Breast epithelium (tissue), 3 donors: ENCODE data around the gene FBP2.

Source experiments
- CTCF ChIP-seq, 3 donors: fragments of 450-650 bp; IDR thresholded peaks; one replicate each; pipeline ENCODE4 v1.5.1; 2016 to 2017; ENCODE audit warnings: antibody characterized with exemption in 3 of 3, mild to moderate bottlenecking in 3 of 3, moderate library complexity in 3 of 3
- POLR2A ChIP-seq: fragments of 450-650 bp; IDR thresholded peaks from one replicate; pipeline ENCODE4 v1.6.1; 2016; ENCODE audit warnings: antibody characterized with exemption, mild to moderate bottlenecking, moderate library complexity
- POLR2AphosphoS5 ChIP-seq, 3 donors: sonication (generic); formaldehyde crosslinking; IDR thresholded peaks; one replicate each; pipeline ENCODE4 v1.6.1; 2017; ENCODE audit warnings: antibody characterized with exemption in 3 of 3

- TF ChIP-seq CTCF (IDR thresholded peaks at IDR 0.05) (no peak), POLR2A (no peak), POLR2AphosphoS5 (IDR thresholded peaks at IDR 0.05) (no peak)
Measured at GRCh38 chr9:94528886-94529285, 64.7 kb downstream of the FBP2 start.
